GM18508 (cell line): ENCODE measurements around the gene PXT1.
"Not testable (repeated sequence)": the region's sequence is repeated elsewhere in the genome, so short reads cannot be mapped to it uniquely, and the experiment has no call there.

ENCODE experiments used
- ATAC-seq: cut with Tn5 transposase; IDR thresholded peaks from one replicate; pipeline ENCODE4 v1.9.1; 2021; ENCODE audit warnings: moderate number of reproducible peaks; ENCODE audit not compliant: insufficient read depth, unreplicated experiment

The PXT1 gene

DNA sequence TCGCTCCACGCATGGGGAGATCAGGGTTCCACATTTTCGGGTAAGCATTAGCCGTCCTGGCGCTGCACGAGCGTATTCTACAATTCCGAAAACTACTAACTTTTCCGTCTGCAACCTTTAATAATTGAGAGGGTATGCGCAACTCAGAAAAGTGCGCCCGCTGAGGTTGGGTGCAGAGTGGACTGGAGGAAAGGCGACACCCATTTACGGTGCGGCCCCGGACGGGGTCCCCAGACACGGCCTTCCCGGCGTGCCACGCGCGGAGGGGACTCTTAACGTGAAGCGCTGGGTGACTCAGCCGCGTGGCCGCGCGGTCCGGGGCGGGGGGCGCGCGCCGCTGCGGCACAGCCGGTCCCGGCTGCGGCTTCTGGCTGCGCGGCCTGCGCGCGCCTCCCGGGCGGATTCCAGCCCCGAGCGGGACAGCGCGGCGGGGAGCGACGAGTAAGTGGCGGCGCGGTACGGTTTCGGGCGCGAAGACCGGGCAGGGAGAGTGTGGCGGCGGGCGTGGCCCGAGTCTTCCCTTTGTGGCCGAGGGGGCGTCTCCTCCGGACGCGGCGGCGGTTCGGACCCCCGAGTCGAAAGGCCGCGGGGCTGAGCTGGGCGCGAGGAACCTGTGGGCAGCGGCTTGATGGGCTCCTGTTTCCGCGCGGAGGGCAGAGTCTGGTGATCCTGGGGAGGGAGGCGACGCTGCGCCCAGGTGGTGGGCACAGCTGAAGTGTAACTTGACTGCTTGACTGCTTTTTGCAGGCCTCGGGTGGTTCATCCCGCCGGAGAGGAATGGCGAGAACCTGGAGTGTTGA is at the start of gene PXT1, which contains the start of gene KCTD20:
PXT1 (minus strand) TSS at position 184 of the 800 bp plus-strand sequence. CDS start 16,772 bp downstream, outside the sequence.
KCTD20 (plus strand) TSS at position 330 of the 800 bp plus-strand sequence. CDS start 27,098 bp downstream, outside the sequence.
- ATAC-seq: no peak

- ATAC-seq: no peak
Measured at GRCh38 chr6:36492092-36492491, 49.4 kb upstream of the PXT1 start.

- ATAC-seq: no peak
Measured at GRCh38 chr6:36491378-36491965, 48.8 kb upstream of the PXT1 start.

GRCh38 chr6:36489426-36489825 is 46.8 kb upstream of the PXT1 start:
- no peak for ATAC-seq

DNA sequence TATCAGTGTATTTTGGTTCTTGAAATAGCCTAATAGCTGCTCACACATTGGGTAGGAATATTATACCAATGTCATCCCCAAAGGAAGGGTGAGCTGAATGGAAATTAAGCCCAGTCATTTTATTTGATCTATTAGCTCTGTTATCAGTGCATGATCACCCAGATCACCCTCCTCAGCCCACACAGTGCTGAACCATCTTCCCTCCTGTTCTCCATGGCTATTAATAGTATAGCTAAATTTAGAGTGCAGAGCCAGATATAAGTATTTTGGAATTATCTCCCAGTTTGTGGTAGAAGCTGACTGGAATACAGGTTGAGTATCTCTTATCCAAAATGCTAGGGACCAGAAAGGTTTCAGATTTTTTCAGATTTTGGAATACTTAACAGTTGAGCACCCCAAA is 45.6 kb upstream of the PXT1 start:
- ATAC-seq: no peak

- no peak for ATAC-seq
Measured at GRCh38 chr6:36487698-36488097, 45.0 kb upstream of the PXT1 start.

- ATAC-seq: no peak
Measured at GRCh38 chr6:36484736-36485135, 42.1 kb upstream of the PXT1 start.

GRCh38 chr6:36483326-36483725 is 40.7 kb upstream of the PXT1 start:
- ATAC-seq: not testable (repeated sequence)

DNA sequence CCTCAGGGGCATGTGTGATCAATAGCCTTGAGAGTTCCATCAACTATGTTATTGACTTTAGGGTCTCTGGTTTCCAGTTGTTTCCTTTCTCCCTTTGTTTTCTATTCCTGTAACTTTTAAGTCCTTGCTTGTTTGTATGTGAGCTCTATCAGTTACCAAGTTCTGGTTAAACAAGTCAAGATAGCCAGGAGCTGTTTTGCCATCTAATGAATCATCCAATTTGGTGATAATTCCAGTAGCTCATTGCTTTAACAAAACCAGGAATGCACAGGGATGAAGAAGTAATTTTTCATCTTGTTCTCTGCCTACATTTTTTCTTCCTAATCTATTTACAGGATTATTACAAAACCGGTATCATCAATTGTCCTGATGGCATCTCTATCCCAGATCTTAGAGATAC is 36.6 kb upstream of the PXT1 start:
- no peak for ATAC-seq

DNA sequence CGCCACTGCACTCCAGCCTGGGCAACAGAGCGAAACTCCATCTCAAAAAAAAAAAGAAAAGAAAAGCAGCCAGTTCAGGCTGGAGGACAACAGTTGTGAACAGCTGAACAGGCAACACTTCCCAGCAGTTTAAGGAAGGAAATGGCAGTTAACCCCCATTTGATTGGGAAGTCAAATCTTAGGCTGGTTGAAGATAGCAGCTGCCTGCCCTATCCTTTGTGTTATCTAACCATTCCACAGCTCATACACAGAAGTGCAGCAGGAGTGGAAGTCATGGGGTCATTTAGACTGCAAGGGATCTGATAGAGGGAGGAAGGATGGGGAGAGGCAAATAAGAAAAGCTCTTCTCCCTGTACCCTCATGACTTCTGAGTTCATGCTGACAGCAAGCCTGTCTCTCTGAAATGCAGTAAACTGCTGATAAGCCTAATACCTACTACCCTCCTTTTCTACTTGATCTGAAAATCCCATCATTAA is 35.4 kb upstream of the PXT1 start:
- no peak for ATAC-seq

DNA sequence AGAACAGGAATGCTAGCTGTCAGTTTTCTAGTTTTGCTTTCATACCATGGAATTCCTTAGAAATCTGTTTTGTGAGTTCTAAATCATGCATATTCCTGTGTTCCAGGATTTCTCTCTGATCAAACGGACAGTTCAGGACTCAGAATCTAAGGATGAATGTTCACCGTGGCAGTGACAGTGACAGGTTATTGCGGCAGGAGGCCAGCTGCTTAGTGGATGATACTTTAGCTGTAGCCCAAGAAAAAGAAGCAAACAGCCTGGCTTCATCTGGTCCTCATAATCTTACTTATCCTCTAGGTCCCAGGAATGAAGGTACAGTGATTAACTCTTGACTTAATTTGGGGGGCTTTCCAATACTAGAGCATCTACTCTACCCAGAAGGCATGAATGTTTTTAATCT is 27.3 kb upstream of the PXT1 start:
- no peak for ATAC-seq

GRCh38 chr6:36469148-36469661 is 26.6 kb upstream of the PXT1 start:
- ATAC-seq: no peak

- ATAC-seq: no peak
Measured at GRCh38 chr6:36467625-36468024, 25.0 kb upstream of the PXT1 start.

DNA sequence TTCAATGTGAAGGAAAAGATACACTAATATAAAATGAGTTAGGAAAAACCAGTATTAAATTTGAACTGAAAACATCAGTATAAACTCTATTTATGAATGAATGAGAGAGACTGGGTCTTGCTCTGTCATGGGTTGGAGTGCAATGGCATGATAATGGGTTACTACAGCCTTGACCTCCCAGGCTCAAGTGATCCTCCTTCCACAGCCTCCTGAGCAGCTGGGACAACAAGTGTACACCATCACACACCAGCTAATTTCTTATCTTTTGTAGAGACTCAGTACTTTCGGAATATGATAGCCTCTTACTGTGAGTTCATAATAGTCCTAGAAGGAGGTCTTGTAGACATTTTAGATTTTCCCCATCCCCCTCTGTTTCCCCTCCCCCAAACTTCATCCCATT is 21.6 kb upstream of the PXT1 start:
- no peak for ATAC-seq

DNA sequence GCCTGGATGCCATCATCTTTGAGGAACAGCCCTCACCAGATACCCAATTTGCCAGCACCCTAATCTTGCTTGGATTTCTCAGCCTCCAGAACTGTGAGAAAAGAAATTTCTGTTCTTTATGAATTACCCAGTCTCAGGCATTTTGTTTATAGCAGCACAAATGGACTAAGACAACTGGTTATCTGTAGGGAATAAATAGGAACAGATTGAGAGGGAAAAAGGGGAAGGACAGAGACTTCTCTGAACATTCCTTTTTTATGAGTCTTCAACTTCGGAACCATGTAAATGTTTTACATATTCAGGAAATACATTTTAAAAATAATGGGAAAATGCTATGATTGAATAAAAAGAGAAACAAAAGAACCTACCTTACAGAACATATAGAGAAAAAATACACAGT is 21.0 kb upstream of the PXT1 start:
- no peak for ATAC-seq

DNA sequence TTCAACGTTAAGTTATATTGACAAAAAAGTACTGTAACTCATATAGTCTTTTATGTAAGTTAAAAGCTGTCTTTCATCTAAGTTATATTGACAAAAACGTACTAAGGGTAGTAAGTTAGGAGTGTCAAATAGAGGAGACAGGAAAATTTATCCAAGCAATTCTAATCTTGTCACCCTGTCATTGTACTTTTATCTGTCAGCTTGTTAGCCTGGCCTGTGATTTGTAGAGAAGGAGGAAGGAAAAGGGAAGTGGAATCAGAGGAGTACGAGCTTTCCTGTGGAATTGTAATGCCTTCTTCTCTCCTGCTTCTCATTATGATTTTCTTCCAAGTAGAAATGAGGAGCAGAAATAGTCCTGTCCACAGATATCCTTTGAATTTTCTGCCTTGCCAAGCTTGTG is 19.0 kb upstream of the PXT1 start:
- ATAC-seq: no peak

DNA sequence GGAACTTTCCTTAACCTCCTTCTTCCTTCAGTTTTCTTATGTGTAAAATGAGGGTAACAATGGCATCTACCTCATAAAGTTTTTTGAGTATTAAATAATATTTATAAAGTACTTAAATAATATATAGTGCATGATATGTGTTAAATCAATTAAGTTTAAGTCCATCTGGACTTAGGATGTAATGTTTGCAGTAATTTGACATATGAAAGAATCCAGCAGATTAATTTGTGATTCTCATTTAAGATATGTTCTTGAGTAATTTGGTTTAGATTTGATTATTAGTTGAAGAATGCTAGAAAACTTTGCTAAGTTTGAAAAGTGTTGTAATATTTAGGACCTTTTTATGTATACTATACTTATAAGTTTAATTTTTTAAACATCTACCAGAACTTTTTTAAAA is 18.3 kb upstream of the PXT1 start:
- no peak for ATAC-seq

GRCh38 chr6:36459501-36459900 is 16.8 kb upstream of the PXT1 start:
- no peak for ATAC-seq

GRCh38 chr6:36455486-36456027 is 12.9 kb upstream of the PXT1 start:
- no peak for ATAC-seq

DNA sequence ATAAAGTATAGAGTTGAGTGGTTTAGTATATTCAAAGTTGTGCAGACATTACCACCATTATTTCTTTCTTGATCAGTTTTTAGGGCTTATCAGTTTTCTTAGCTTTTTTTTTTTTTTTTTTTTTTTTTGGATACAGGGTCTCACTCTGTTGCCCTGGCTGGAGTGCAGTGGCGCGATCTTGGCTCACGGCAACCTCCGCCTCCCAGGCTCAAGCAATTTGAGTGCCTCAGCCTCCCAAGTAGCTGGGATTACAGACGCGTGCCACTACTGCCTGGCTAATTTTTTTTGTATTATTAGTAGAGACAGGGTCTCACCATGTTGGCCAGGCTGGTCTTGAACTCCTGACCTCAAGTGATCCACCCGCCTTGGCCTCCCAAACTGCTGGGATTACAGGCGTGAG is 10.2 kb upstream of the PXT1 start:
- not testable (repeated sequence) for ATAC-seq

DNA sequence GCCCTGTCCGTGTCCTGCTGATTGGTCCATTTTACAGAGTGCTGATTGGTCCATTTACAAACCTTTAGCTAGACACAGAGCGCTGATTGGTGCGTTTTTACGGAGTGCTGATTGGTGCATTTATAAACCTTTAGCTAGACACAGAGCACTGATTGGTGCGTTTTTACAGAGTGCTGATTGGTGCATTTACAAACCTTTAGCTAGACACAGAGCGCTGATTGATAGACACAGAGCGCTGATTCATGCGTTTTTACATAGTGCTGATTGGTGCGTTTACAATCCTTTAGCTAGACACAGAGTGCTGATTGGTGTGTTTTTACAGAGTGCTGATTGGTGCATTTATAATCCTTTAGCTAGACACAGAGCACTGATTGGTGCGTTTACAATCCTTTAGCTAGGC is 6.5 kb upstream of the PXT1 start:
- ATAC-seq: not testable (repeated sequence)
